ENCODE measurements around the gene UTP18.
"Not testable (repeated sequence)": the region's sequence is repeated elsewhere in the genome, so short reads cannot be mapped to it uniquely, and the experiment has no call there.

Gene UTP18

GRCh38 chr17:51260237-51261023 lies at the start of gene UTP18:
UTP18 (plus strand) TSS chr17:51260546; CDS start chr17:51260585, 39 bp downstream.
- DNase-seq = peak; percentile 97

DNA sequence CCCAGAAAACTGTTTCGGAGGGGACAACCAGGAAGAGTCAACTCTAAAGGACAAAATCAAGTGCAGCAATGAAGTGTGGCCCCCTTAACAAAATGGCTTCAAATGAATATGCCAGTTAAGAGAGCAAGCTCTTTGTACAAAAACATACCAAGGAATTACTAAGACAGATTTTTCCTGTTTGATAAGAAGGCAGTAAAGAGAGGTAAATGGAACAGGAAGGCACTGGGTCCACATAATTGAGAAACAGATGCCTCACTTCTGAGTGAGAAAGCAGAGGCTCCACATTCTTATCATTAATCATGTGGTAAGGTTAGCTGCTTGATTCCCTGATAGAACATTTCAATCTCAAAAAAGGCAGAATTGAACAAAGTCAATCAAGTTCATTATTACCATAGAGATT lies 45.4 kb upstream of the UTP18 start:
- DNase-seq = no peak

- DNase-seq = no peak
Observed at GRCh38 chr17:51217946-51218345, 42.4 kb upstream of the UTP18 start.

DNA sequence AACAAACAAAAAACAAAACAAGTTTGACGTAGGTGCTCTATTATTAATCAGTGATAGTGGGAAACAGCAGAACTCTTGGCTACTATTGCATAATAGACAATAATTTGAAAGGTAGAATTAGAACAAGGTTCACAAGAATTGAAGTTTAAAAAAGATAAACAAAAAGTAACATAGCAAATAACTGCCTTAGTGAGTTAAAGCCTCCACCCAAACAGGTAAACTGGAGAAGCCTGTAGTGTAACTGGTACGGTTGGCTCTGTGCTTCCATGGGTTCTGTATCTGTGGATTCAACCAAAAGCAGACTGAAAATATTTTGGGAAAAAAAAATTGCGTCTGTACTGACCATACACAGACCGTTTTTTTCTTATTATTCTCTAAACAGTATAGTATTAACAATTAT lies 39.0 kb upstream of the UTP18 start:
- no peak for DNase-seq

DNA sequence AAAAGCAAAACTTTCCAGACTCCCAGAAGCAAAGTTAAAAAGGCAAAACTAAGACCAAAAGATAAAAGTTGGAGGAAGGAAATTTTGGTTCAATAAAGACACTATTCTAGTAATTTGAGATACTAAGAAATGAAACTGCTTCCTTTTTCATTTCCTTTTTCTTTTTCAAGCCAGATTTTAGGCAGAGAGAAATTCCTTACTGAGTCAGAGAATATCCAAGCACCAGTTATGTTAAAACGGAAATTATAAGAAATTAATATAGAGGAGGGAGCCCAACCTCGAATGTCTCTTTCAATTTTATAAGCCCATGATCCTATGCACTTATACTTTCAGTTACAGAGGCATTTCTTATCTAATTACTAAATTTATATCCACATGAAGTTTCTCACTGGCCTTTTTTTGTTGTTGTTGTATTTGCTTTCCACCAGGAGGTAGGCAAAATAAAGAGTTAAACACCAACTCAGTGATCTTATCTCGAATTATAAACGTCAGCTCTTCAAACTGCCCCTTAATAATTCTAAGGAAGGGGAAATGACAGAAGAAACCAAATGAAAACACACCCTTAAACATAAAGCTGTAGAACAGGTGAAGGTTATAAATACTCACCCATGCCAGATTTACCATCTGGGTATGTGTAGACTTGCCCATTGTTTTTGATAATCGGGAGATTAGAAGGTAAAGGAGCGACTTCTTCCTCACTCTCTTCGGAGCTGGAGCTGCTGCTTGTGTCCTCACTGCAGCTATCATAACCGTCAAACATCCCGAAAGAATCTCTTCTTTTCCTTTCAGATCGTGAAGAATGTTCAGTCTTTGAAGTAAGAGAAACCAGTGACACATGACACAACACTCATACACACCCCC lies 35.7 kb upstream of the UTP18 start:
- DNase-seq = no peak

GRCh38 chr17:51225523-51225922 lies 34.8 kb upstream of the UTP18 start:
- DNase-seq = not testable (repeated sequence)

DNA sequence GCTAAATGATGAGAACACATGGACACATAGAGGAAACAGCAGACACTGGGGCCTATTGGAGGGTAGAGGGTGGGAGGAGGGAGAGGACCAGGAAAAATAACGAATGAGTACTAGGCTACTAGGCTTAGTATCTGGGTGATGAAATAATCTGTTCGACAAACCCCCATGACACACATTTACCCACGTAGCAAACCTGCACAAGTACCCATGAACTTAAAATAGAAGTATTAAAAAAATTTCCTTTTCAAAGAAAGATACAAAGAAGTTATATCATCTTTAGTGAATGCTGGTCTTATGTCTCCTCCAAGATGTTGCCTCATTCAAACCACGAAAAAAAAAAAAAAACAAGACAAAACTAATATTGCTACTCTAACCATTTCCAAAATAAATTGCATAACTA lies 32.2 kb upstream of the UTP18 start:
- no peak for DNase-seq

DNA sequence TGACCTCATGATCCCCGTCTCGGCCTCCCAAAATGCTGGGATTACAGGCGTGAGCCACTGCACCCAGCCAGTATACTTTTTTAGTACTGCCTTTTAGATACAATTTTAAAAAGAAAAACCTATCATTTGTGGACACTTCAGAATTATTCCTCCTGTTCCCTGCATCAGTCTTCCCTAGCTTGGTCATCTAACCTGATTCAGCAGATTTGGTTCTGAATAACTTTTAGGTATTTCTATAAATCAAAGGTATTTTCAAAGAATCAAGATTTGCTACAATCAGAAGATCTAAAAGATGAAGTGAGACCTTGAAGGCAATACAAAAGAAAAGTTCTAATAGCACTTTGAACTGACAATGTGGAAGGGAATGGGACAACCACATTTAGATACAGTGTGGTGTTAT lies 30.5 kb upstream of the UTP18 start:
- no peak for DNase-seq

DNA sequence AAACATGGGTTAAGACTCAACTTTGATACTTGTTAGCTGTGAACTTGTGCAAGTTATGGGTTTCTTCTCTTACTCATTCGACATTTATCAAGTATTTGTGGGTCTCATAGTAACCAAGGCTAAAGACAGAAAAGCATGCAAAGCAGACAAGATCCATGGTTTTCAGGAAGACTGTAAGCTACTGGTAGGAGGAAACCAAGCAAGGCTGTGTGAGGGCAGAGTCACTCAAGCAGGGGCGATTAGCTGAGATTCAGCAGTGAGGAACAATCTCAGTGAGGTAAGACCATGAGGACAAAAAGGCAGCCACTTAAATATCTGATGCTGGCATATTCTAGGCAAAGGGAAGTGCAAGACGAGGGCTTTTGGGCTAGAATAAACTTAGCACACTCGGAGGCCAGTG lies 30.0 kb upstream of the UTP18 start:
- DNase-seq = no peak

GRCh38 chr17:51231999-51232398 lies 28.3 kb upstream of the UTP18 start:
- no peak for DNase-seq

GRCh38 chr17:51234162-51234561 lies 26.2 kb upstream of the UTP18 start:
- DNase-seq = no peak

GRCh38 chr17:51238255-51238887 lies 22.0 kb upstream of the UTP18 start:
- DNase-seq = no peak

DNA sequence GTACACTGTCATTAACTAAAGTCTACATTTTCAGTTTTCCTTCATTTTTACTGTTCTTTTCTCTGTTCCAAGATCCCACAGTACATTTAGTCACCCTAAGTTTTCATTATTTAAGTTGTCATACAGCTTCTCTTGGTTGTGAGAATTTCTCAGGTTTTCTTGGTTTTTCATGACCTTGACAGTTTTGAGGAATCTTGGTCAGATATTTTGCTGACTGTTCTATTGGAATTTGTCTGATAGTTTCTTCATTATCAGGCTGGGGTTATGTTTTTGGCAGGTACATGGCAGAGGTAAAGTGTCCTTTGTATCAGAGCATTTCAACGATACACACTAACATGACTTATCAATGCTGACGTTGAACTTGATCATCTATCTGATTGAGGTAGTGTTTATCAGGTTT lies 20.1 kb upstream of the UTP18 start:
- no peak for DNase-seq

GRCh38 chr17:51244041-51244440 lies 16.3 kb upstream of the UTP18 start:
- no peak for DNase-seq

- no peak for DNase-seq
Observed at GRCh38 chr17:51245535-51245934, 14.8 kb upstream of the UTP18 start.

- DNase-seq = no peak
Observed at GRCh38 chr17:51250314-51250840, 10.0 kb upstream of the UTP18 start.

- no peak for DNase-seq
Observed at GRCh38 chr17:51251010-51251409, 9.3 kb upstream of the UTP18 start.

DNA sequence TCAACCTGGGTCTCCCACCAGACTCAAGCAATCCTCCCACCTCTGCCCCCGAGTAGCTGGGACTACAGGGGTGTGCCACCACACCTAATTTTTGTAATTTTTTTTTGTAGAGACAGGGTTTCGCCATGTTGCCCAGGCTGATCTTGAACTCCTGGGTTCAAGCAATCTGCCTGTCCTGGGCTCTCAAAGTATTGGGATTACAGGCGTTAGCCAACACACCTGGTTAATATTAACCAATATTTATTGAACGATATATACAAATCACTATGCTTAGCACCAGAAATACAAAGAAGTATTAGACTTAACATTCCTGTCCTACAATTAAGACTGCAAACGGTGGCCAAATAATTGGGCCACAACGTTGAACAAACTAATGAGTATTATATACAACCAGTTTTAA lies 4.7 kb upstream of the UTP18 start:
- DNase-seq = no peak

GRCh38 chr17:51256101-51256500 lies 4.2 kb upstream of the UTP18 start:
- no peak for DNase-seq

DNA sequence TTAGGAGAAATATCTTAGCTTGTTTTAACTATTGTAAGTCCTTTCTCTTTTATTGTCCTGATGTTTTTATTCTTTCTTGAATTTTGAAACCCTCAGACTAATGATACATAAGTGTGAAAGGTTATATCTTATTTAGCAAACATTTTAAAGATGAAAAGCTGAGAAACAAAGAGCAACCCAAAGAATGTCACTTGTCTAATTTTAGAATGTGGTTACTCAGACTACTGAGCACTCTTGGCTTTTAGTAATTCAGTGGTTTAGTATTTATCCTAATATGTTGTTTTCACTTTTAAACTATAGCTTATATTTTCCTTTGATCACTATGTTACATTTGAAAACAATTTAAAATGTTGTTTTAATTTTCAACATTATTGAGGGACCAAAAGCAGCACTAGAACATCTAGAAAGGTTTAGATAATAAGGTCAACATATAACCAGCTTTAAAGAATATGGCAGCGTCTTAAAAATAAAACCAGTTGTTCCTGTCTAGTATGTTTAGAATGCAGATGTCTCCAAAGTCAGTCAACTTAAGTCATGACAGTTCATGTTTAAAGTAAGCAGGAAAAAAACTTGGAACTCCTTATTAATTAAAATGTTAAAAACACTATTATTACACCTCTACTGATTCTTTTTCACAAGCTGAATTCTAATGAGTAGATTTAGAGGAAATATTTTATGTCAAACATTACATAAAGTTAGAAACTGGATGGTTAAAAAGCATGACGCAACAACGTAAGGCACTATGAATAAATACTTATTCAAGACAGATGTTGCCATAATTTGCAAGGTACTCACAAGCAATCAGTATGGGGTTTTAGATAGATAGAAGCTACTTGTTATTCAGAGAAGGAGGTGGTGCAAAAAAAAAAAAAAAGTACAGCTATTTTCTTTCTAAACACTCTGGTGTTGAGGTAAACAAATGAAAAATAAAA lies 2.9 kb upstream of the UTP18 start:
- DNase-seq = no peak

DNA sequence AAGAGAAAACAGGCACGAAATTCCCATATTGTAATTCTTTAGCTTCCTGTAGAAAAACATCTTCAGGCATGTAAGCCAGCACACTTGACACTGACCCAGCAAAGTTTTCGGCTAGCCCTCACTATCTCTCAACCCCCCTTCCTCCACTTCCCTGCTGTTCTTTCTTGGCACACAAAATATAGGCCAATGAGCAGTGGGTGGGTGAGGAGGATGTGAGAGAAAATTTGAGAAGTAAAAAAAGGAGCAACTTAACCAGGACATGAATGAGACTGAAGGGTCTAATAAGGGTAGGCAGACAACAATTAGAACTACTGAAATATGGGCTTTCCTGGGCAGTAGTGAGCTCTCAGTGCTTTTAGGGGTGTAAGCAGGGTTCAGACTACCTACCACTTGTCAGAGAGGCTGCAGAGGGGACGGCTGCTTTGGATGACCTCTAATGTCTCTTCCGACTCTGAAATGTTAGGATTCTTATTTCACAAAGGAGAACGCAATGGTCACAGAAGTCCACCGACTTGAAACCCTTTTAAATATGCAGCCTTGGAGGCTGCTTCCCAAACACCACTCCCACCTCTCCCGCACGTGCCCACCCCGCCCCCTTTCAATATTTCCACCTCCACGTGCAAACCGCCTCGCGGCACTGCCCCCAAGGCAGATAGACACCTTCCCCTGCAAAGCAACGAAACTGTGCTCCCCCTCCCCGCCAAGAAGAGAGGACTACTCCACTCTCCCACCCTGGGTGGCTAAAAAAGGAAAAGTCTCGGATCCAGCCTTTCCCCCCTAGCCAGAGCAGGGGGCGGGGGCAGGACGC lies 1.4 kb upstream of the UTP18 start:
- no peak for DNase-seq
